T47D (cell line): ENCODE data around the gene VSIG8.

Source experiments
- DNase-seq, 2 experiments: peaks; one replicate each; pipeline versions ENCODE4 v3.0.0 to v3.0.0-alpha.2; 2011 to 2012; ENCODE audit warnings: low read depth in 1 of 2, low spot score in 1 of 2
- JUND ChIP-seq: IDR thresholded peaks from 2 replicates; pipeline ENCODE4 v1.6.1; 2012; ENCODE audit warnings: low read depth
- in situ Hi-C: cut with HindIII; loops from 2 replicates; pipeline ENCODE4 v1.10.0; 2016; ENCODE audit warnings: low sequenced_read_pairs, low pct_unique_long_range_greater_than_20kb

VSIG8 gene

DNA sequence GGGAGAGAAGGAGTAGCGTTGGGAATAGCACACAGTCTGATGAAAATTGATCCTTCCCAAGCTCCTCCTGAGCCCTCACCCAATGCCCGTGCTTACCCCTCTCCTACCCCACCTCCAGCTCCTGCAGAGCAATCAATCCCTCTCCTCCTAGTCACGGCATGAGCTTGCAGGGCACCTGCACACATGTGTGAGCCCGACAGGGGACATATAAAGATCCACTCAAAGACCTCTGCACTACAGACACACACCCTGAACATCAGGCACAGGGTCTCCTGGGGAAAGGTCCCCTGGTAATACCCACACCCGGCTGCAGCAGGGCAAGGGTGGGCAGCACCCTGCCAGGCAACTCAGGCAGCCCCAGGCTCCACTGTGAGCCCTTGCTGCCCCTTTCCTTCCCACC is 426 bp downstream of the VSIG8 start:
- in situ Hi-C loops: no loop called here

DNA sequence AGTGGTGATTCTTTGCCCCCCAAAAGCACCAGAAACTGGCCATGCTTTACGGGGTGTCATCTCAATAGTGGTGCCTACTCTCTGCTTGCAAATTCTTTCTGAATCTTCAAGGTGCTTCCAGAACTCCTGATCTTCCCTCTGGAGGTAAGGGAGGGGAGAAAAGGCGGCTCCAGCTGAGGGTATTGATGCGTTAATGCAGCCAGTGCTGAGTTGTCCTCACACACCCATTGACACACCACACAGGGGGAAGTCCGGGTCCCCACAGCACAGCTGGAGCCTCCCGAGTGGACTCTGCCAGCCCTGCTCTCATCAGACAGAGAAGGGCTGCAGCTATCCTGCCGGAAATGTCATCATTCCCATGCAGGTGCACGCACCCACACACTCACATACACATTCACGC is 1.2 kb downstream of the VSIG8 start:
- in situ Hi-C loops: no loop called here
- DNase-seq: no peak
- TF ChIP-seq JUND: no peak

More for the DNA sequence above, 426 bp downstream of the VSIG8 start:
- no peak for DNase-seq
- TF ChIP-seq JUND: no peak

GRCh38 chr1:159860456-159860855 is 2.0 kb downstream of the VSIG8 start:
- in situ Hi-C loops: no loop called here
- no peak for DNase-seq

DNA sequence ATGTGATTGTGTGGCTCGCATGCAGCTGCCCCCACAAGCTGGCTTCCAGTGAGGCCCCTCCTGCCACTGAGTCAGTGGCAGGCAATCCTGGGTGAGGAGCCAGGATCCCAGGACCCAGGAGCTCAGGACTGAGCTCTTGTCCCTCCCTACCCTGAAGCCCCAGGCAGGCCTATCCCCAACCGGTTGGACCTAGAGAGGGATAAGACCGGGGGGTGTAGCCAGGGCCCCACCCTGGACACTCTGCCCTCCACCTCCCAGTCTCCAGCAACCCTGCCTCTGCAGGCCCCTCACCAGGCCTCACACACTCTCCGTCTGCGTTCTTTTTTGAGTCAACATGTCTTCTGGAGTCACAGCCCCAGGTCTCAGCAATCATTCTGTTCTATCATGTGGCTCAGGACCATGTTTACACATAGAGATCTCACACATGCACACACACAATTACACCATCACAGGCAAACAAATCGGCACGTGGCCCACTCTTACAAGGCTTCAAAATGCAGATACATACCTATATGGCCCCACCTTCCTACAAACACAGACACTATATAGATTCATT is 2.6 kb downstream of the VSIG8 start:
- no peak for TF ChIP-seq JUND
- in situ Hi-C loops: no loop called here
- no peak for DNase-seq

More at GRCh38 chr1:159860456-159860855, 2.0 kb downstream of the VSIG8 start:
- TF ChIP-seq JUND: no peak

DNA sequence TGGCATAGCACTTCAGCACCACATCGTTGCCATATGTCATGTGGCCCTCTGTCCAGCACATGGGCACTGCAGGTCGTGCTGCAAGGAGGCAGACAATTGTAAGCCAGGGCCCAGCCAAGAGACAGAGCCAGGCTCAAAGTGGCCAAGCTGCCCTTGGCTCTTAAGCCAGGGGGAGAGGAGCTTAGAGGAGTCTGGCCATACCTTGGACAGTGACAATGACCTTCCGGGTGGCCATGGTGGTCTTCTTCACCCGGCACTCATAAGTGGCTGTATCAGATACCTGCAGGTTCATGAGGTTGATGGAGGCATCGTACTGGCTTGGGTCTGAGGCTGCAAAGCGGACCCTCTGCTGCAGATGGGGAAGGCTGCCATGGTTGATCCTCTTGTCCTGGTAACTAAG is 4.6 kb downstream of the VSIG8 start:
- in situ Hi-C loops: no loop called here
- no peak for DNase-seq
- TF ChIP-seq JUND: no peak

GRCh38 chr1:159856576-159856975 is 5.9 kb downstream of the VSIG8 start:
- in situ Hi-C loops: no loop called here
- no peak for DNase-seq
- TF ChIP-seq JUND: no peak

GRCh38 chr1:159855709-159856108 is 6.7 kb downstream of the VSIG8 start:
- DNase-seq: no peak
- in situ Hi-C loops: no loop called here
- TF ChIP-seq JUND: no peak

GRCh38 chr1:159854693-159855192 is 7.7 kb downstream of the VSIG8 start:
- in situ Hi-C loops: no loop called here
- DNase-seq: peak; percentile 79 to 87
- TF ChIP-seq JUND: no peak

GRCh38 chr1:159854116-159854692 is 8.3 kb downstream of the VSIG8 start:
- in situ Hi-C loops: no loop called here
- peak; percentile 58 to 61 for DNase-seq
- TF ChIP-seq JUND: no peak

GRCh38 chr1:159853417-159854115 is 8.9 kb downstream of the VSIG8 start:
- no peak for TF ChIP-seq JUND
- no peak for DNase-seq
- in situ Hi-C loops: no loop called here

GRCh38 chr1:159851407-159851806 is 11.1 kb downstream of the VSIG8 start:
- DNase-seq: no peak
- TF ChIP-seq JUND: no peak
- in situ Hi-C loops: no loop called here

DNA sequence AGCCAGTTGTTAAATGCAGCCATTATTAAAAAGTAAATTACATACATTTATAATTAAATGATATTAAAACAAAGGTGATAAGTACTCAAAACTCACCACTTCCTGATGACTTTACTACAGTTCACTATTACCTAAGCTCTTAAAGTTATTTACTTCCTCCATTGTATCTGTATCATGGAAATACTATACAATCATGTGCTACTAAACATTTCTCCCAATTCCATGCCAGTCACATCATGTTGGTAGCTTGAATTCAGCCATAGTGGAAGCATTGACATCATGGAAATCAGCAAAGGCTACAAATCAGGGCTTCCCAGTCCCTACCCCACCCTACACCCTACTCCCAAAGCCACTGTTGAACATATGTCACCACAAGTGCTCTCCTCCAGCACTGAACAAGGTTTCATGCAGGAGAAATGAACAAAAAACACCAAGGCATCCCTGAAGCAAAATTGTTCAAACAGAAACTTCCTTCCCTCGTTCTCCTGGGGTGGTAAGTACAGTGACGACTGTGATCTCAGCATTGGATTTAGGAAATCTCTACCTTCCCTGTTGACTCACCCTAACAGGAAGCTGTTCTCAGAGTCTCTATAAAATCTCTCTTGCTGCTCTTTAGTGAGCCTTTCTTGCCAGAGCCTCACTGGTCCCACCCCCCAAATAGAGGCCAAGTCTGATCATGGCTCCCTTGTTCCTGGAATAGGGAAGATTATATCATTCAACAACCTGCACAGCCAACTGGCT is 12.7 kb downstream of the VSIG8 start:
- in situ Hi-C loops: no loop called here

GRCh38 chr1:159848326-159848725 is 14.1 kb downstream of the VSIG8 start:
- DNase-seq: no peak
- no peak for TF ChIP-seq JUND
- in situ Hi-C loops: no loop called here

More for the DNA sequence above, 12.7 kb downstream of the VSIG8 start:
- TF ChIP-seq JUND: no peak
- no peak for DNase-seq
